ENCODE results near the gene LTBP1.

LTBP1 gene

DNA sequence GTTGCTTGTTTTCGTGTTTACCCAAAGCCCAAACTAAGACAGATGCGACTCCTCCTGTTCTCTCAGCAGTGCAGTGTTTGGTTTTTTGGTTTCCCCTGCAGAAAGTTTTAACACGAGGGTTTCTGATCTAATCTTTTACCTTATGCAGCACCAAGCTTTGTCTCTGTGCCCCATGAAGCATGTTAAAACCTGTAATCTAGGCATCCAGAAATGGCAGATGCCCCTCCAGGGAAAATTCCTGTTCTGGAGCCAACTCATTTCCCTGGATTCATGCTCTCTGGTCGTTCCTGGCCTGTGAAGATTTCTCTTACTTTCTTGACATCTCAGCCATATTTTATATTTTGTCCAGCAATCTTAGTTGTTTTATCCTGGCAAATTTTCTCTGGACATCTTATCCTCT lies 91.5 kb downstream of the LTBP1 start:
- no peak overlapping the region for H2BK12ac ChIP-seq (ENCODE audit: low read length)
- no peak overlapping the region for H3K9ac ChIP-seq (ENCODE audit: low read length)
- no peaks in the 10 kb centered on the region for H3K36me3 ChIP-seq (ENCODE audit: control insufficient read depth in 1 of 2, insufficient read depth in 2 of 2, low read length in 2 of 2)
- H3K18ac ChIP-seq (ENCODE audit: low read length): no peak overlapping the region
- H2BK5ac ChIP-seq (ENCODE audit: low read depth, low read length, poor library complexity): no peak overlapping the region
- H3K27ac ChIP-seq (ENCODE audit: low read depth, low read length): no peak overlapping the region
- no peak overlapping the region for H3K23ac ChIP-seq (ENCODE audit: low read length)
- H2AK5ac ChIP-seq (ENCODE audit: low read length): no peak overlapping the region
- peak in 1 of 2 donors; percentile 47 for DNase-seq
- no peak overlapping the region for H3K4ac ChIP-seq (ENCODE audit: low read depth, low read length)
- no peak overlapping the region for H3K4me3 ChIP-seq (ENCODE audit: low read depth, low read length)
- no peak overlapping the region for H4K12ac ChIP-seq (ENCODE audit: low read depth, low read length)
- H3K14ac ChIP-seq (ENCODE audit: low read length): no peak overlapping the region
- H3K79me1 ChIP-seq (ENCODE audit: low read length): no peaks in the 10 kb centered on the region
- no peaks in the 10 kb centered on the region for H3K79me2 ChIP-seq (ENCODE audit: control insufficient read depth, insufficient read depth, low read length, poor library complexity)
- no peaks in the 10 kb centered on the region for H3K27me3 ChIP-seq (ENCODE audit: insufficient read depth, low read length)
- H3K4me2 ChIP-seq (ENCODE audit: low read length): no peak overlapping the region
- H2AFZ ChIP-seq (ENCODE audit: insufficient read depth, low read length, poor library complexity): no peak overlapping the region
- no peak overlapping the region for H4K8ac ChIP-seq (ENCODE audit: low read depth, low read length)
- no CpG with 5 or more reads among the region's 4 CpGs for WGBS (ENCODE audit: extremely low coverage, insufficient coverage, insufficient read length)
- H3K9me3 ChIP-seq (ENCODE audit: insufficient read depth, low read depth, low read length): no peaks in the 10 kb centered on the region
- no peak overlapping the region for H2BK120ac ChIP-seq (ENCODE audit: insufficient read depth, low read length, poor library complexity)
- H4K91ac ChIP-seq (ENCODE audit: low read depth, low read length): no peak overlapping the region
- peaks cover 0 to 15% of the 10 kb centered on the region in 2 experiments for H3K4me1 ChIP-seq (ENCODE audit: control insufficient read depth in 1 of 2, insufficient read depth in 2 of 2, low read length in 2 of 2)

DNA sequence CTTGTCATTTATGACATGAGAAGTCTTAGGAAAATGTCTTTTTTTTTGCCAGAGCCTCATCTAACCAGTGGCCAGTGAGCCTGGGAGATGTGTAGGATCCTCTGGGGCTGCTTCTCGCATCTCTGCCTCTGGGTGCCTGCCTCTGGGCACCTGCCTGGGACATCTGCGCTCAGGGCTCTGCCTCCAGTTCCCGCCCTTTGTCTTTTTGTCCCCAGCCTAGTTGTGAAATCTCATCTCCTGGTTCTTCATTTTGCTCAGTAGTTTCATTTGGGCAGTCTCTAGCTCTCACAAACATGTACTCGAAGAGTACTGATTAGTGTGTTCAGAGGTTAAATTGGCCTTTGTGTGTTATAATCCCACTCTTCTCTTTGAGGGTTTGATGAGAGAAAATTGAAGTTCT lies 92.0 kb downstream of the LTBP1 start:
- H3K4ac ChIP-seq (ENCODE audit: low read depth, low read length): no peak overlapping the region
- no peak overlapping the region for H3K9ac ChIP-seq (ENCODE audit: low read length)
- no peaks in the 10 kb centered on the region for H3K27me3 ChIP-seq (ENCODE audit: insufficient read depth, low read length)
- H3K4me2 ChIP-seq (ENCODE audit: low read length): no peak overlapping the region
- no peak overlapping the region for H2BK5ac ChIP-seq (ENCODE audit: low read depth, low read length, poor library complexity)
- no peak overlapping the region for H3K23ac ChIP-seq (ENCODE audit: low read length)
- H3K79me2 ChIP-seq (ENCODE audit: control insufficient read depth, insufficient read depth, low read length, poor library complexity): no peaks in the 10 kb centered on the region
- H3K4me1 ChIP-seq (ENCODE audit: control insufficient read depth in 1 of 2, insufficient read depth in 2 of 2, low read length in 2 of 2): peaks cover 0 to 15% of the 10 kb centered on the region in 2 experiments
- no peak overlapping the region for H4K8ac ChIP-seq (ENCODE audit: low read depth, low read length)
- WGBS (ENCODE audit: extremely low coverage, insufficient coverage, insufficient read length): no CpG with 5 or more reads among the region's 4 CpGs
- no peak overlapping the region for H3K27ac ChIP-seq (ENCODE audit: low read depth, low read length)
- no peak overlapping the region for H4K12ac ChIP-seq (ENCODE audit: low read depth, low read length)
- no peak overlapping the region for H3K18ac ChIP-seq (ENCODE audit: low read length)
- H3K79me1 ChIP-seq (ENCODE audit: low read length): no peaks in the 10 kb centered on the region
- no peak overlapping the region for H2BK12ac ChIP-seq (ENCODE audit: low read length)
- H2BK120ac ChIP-seq (ENCODE audit: insufficient read depth, low read length, poor library complexity): no peak overlapping the region
- no peak for DNase-seq
- no peak overlapping the region for H3K14ac ChIP-seq (ENCODE audit: low read length)
- H3K9me3 ChIP-seq (ENCODE audit: insufficient read depth, low read depth, low read length): no peaks in the 10 kb centered on the region
- H3K36me3 ChIP-seq (ENCODE audit: control insufficient read depth in 1 of 2, insufficient read depth in 2 of 2, low read length in 2 of 2): no peaks in the 10 kb centered on the region
- no peak overlapping the region for H3K4me3 ChIP-seq (ENCODE audit: low read depth, low read length)
- H4K91ac ChIP-seq (ENCODE audit: low read depth, low read length): no peak overlapping the region
- no peak overlapping the region for H2AFZ ChIP-seq (ENCODE audit: insufficient read depth, low read length, poor library complexity)
- H2AK5ac ChIP-seq (ENCODE audit: low read length): peak overlapping the region; percentile 2

GRCh38 chr2:33040541-33040940 lies 93.8 kb downstream of the LTBP1 start:
- no peak overlapping the region for H2BK120ac ChIP-seq (ENCODE audit: insufficient read depth, low read length, poor library complexity)
- H2BK12ac ChIP-seq (ENCODE audit: low read length): no peak overlapping the region
- H3K14ac ChIP-seq (ENCODE audit: low read length): no peak overlapping the region
- H4K12ac ChIP-seq (ENCODE audit: low read depth, low read length): no peak overlapping the region
- no peak overlapping the region for H4K91ac ChIP-seq (ENCODE audit: low read depth, low read length)
- no peak overlapping the region for H2AFZ ChIP-seq (ENCODE audit: insufficient read depth, low read length, poor library complexity)
- no peak overlapping the region for H3K4me3 ChIP-seq (ENCODE audit: low read depth, low read length)
- H3K79me1 ChIP-seq (ENCODE audit: low read length): no peaks in the 10 kb centered on the region
- no peak for DNase-seq
- no peak overlapping the region for H3K9ac ChIP-seq (ENCODE audit: low read length)
- H2BK5ac ChIP-seq (ENCODE audit: low read depth, low read length, poor library complexity): no peak overlapping the region
- H4K8ac ChIP-seq (ENCODE audit: low read depth, low read length): no peak overlapping the region
- no peak overlapping the region for H3K4ac ChIP-seq (ENCODE audit: low read depth, low read length)
- H3K18ac ChIP-seq (ENCODE audit: low read length): no peak overlapping the region
- H3K4me2 ChIP-seq (ENCODE audit: low read length): no peak overlapping the region
- H3K27me3 ChIP-seq (ENCODE audit: insufficient read depth, low read length): no peaks in the 10 kb centered on the region
- H3K23ac ChIP-seq (ENCODE audit: low read length): no peak overlapping the region
- H3K79me2 ChIP-seq (ENCODE audit: control insufficient read depth, insufficient read depth, low read length, poor library complexity): no peaks in the 10 kb centered on the region
- WGBS (ENCODE audit: extremely low coverage, insufficient coverage, insufficient read length): no CpG with 5 or more reads among the region's 4 CpGs
- no peaks in the 10 kb centered on the region for H3K36me3 ChIP-seq (ENCODE audit: control insufficient read depth in 1 of 2, insufficient read depth in 2 of 2, low read length in 2 of 2)
- H3K4me1 ChIP-seq (ENCODE audit: control insufficient read depth in 1 of 2, insufficient read depth in 2 of 2, low read length in 2 of 2): peaks cover 0 to 15% of the 10 kb centered on the region in 2 experiments
- H3K27ac ChIP-seq (ENCODE audit: low read depth, low read length): no peak overlapping the region
- H2AK5ac ChIP-seq (ENCODE audit: low read length): no peak overlapping the region
- no peaks in the 10 kb centered on the region for H3K9me3 ChIP-seq (ENCODE audit: insufficient read depth, low read depth, low read length)

DNA sequence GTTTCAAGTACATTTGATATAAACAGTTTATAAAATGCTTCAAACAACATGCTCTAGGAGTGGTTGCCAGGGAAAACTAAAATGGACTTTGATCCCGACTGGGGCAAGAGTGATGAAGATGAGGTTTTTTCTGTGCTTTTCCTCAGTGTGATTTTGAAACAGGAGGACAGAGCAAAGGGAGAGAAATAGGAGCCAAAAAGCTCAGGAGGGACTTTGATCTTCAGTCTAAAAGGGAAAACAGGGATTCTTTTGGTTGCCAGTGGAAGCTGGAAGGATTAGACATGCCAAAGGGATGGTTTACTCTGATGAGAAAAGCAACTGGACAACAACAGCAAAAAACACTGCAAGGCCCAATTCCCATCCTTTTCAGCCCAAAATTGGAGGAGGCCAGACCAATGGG lies 95.5 kb downstream of the LTBP1 start:
- H3K4me3 ChIP-seq (ENCODE audit: low read depth, low read length): no peak overlapping the region

More for the DNA sequence above, 95.5 kb downstream of the LTBP1 start:
- no peak overlapping the region for H2BK12ac ChIP-seq (ENCODE audit: low read length)
- no peak overlapping the region for H3K4me2 ChIP-seq (ENCODE audit: low read length)
- no peak overlapping the region for H2BK120ac ChIP-seq (ENCODE audit: insufficient read depth, low read length, poor library complexity)
- no peaks in the 10 kb centered on the region for H3K36me3 ChIP-seq (ENCODE audit: control insufficient read depth in 1 of 2, insufficient read depth in 2 of 2, low read length in 2 of 2)
- H4K8ac ChIP-seq (ENCODE audit: low read depth, low read length): no peak overlapping the region
- H3K4me1 ChIP-seq (ENCODE audit: control insufficient read depth in 1 of 2, insufficient read depth in 2 of 2, low read length in 2 of 2): peaks cover 0 to 15% of the 10 kb centered on the region in 2 experiments
- no peak overlapping the region for H2AK5ac ChIP-seq (ENCODE audit: low read length)
- H3K9ac ChIP-seq (ENCODE audit: low read length): no peak overlapping the region
- H3K23ac ChIP-seq (ENCODE audit: low read length): no peak overlapping the region
- no peaks in the 10 kb centered on the region for H3K79me2 ChIP-seq (ENCODE audit: control insufficient read depth, insufficient read depth, low read length, poor library complexity)
- H3K14ac ChIP-seq (ENCODE audit: low read length): no peak overlapping the region
- H4K91ac ChIP-seq (ENCODE audit: low read depth, low read length): no peak overlapping the region
- no peak overlapping the region for H3K18ac ChIP-seq (ENCODE audit: low read length)
- H3K79me1 ChIP-seq (ENCODE audit: low read length): no peaks in the 10 kb centered on the region
- no peak overlapping the region for H2BK5ac ChIP-seq (ENCODE audit: low read depth, low read length, poor library complexity)
- H3K27ac ChIP-seq (ENCODE audit: low read depth, low read length): no peak overlapping the region
- no peak for DNase-seq
- WGBS (ENCODE audit: extremely low coverage, insufficient coverage, insufficient read length): no CpG with 5 or more reads among the region's 1 CpG
- no peak overlapping the region for H2AFZ ChIP-seq (ENCODE audit: insufficient read depth, low read length, poor library complexity)
- H3K27me3 ChIP-seq (ENCODE audit: insufficient read depth, low read length): no peaks in the 10 kb centered on the region
- H3K4ac ChIP-seq (ENCODE audit: low read depth, low read length): no peak overlapping the region
- H4K12ac ChIP-seq (ENCODE audit: low read depth, low read length): no peak overlapping the region
- H3K9me3 ChIP-seq (ENCODE audit: insufficient read depth, low read depth, low read length): no peaks in the 10 kb centered on the region
